ENCODE data around the gene TNRC6C.
"Not testable (repeated sequence)": the region's sequence is repeated elsewhere in the genome, so short reads cannot be mapped to it uniquely, and the experiment has no call there.

TNRC6C gene

DNA sequence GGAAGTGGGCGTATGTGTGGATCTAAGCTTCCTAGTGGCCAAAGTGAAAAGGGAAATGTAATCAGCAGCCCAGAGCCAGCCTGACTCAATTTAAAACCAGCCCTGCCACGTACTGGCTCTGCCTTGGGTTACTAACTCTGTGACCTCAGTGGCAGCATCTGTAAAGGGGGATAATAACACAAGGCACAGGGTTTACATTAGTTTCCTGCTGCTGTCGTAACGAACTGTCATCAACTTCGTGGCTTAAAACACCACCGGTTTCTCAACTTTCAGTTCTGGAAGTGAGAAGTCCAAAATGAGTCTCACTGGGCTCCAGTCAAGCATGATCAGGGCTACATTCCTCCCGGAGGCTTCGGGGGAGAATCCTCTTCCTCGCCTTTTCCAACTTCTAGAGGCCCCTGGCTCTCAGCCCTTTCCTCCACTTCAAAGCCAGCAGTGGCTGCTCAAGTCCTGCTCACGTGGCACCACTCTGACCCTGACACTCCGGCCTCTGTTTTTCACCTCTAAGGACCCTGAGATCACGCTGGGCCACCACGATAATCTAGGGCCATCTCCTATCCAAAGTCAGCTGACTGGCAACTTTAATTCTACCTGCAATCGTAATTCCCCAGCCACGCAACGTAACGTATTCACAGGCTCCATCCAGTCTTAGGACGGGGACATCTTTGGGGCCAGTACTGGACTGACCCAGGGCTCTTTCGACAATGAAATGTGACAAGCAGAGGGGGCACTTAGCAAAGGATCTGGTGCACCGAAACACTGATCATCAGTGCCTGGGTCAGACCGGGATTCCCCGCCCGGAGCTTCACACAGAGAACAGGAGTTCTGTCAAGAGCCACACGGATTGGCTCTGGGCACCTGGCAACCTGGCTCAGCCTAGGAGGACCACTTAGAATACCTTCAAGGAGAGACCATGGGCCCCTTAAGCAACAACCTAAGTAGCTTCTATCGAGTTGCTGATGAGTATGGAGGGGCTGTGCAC, 155.6 kb downstream of the TNRC6C start:
- DNase-seq (ENCODE audit: low spot score) = no peak

GRCh38 chr17:78114831-78115723, 156.6 kb downstream of the TNRC6C start:
- peak; percentile 97 for DNase-seq (ENCODE audit: low spot score)

DNA sequence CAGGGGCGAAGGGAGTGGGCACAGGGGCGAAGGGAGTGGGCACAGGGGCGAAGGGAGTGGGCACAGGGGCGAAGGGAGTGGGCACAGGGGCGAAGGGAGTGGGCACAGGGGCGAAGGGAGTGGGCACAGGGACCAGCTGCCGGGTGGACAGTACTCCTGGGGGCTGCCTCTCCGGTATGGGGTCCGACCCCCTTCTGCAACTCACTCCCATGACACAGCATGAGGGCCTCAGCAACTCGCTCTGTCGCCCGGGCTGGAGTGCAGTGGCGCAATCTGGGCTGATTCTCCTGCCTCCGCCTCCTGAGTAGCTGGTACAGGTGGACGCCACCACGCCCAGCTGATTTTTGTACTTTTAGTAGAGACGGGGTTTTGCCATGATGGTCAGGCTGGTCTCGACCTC, 157.3 kb downstream of the TNRC6C start:
- DNase-seq (ENCODE audit: low spot score) = not testable (repeated sequence)

- no peak for DNase-seq (ENCODE audit: low spot score)
These were observed 157.9 kb downstream of the TNRC6C start for GRCh38 chr17:78116411-78116810.

DNA sequence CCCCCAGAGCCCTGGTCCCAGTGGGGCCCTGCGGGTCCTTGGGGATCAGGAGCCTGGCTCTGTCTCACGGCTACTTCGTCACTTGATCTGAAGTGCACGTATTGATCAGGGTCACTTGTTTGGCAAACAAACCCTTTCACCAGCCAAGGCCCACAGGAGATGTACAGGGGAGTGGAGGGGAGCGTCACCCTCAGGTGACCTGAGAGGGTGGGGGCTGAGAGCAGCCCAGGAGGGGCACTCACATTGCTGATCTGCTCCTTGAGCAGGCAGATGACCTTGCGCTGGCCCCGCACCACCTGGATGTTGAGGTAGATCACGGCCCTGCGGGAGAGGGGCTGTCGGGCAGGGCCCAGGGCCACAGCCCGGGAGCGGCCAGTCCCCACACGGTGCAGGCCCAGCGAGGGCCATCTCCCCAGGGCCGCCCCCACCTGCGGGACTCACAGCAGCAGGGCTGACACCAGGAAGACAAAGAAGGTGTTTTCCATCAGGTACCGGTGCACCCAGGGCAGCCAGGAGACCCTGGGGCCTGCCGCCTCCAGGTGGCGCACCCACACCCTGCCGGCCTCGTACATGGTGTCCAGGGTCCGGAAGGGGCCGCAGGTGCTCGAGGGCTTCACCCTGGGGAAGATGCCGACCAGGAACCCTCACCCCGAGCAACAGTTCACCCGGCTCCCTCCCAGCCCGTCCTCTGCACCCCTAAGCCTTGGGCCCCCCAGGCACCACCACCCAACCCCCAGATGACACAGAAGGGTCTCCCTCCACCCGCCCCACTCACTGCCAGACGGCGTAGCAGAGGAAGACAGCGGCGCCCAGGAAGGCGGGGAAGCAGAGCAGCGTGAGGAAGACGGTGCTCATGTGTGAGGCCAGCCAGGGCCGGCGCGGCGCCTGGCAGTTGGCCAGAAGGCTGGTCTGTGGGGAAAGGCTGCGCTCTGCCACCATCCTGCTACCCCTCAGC, 158.8 kb downstream of the TNRC6C start:
- peak; percentile 68 for DNase-seq (ENCODE audit: low spot score)

DNA sequence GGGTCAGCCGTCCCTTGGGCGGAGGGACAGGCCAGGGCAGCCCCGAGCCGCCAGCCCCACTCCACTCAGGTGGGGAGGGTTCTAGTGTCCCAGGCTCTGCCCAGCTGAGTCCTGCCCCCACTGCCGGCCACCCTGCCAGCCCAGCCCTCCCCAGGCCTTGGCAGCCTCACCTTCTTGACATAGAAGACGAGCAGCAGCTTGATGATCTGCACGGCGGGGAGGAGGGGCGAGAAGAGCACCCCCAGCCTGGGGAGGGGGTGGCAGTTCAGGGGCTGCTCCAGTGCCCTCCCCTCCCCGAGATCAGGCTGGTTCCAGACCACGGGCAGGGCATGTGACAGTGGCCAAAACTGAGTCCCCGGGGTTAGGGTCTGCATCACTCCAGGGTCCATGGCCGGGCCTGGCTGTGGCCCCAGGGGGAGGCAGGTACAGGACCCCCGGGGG, 160.3 kb downstream of the TNRC6C start:
- no peak for DNase-seq (ENCODE audit: low spot score)

DNA sequence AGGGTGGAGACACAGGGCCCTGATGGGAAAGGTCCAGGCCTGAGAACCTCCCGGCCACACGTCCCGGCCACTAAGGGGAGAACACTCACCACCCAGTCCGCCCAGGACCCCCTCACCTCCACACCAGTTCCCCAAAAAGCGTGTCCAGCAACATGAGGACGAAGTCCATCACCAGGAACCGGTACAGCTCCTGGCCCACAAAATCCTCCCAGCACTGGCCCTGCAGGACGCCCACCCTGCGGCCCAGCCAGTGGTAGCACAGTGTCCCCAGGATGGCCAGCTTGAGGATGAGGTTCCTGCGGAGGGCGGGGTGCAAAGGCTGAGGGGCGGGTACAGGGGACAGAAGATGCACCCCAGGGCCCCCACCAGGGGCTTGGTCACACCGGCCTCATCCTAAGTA, 162.0 kb downstream of the TNRC6C start:
- no peak for DNase-seq (ENCODE audit: low spot score)

DNA sequence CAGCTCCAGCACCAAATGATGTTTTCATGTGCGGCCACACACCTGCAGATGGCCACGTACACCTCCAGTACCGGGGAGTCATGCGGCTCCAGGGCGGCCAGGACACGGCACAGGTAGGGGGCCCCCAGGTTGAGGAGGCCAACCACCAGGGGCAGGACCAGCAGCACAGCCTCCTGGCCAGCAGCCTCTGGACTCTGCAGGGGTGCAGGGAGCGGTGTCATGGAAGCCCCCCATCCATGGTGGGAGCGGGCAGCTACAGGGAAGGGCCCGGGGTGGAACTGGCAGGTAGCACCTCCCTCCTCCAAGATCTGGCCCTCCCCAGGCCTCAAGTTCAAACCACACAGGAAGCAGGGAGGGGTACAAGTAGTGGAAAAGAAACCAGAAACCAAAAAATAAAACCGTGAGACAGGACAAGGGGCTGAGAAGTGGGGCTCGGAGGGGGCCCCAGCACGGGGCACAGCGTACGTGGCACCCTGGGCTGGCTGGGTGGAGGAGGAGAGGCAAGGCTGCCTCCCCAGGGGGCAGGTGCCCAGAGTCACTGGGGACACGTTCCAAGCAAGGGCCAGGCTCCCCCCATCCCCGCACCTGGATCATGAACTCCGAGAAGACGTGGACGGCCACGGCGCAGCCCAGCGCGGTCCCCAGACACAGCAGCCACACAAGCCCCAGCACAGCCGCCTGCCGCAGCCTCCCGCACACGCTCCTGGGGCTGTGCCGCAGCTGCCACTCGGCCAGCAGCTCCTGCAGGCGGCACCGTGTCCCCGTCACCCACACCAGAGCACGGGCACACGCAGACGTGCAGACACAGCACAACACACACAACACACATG, 162.7 kb downstream of the TNRC6C start:
- no peak for DNase-seq (ENCODE audit: low spot score)

- no peak for DNase-seq (ENCODE audit: low spot score)
These were observed 163.3 kb downstream of the TNRC6C start for GRCh38 chr17:78121801-78122215.

GRCh38 chr17:78122216-78122930, 163.9 kb downstream of the TNRC6C start:
- DNase-seq (ENCODE audit: low spot score) = no peak

GRCh38 chr17:78122931-78123249, 164.4 kb downstream of the TNRC6C start:
- DNase-seq (ENCODE audit: low spot score) = no peak

DNA sequence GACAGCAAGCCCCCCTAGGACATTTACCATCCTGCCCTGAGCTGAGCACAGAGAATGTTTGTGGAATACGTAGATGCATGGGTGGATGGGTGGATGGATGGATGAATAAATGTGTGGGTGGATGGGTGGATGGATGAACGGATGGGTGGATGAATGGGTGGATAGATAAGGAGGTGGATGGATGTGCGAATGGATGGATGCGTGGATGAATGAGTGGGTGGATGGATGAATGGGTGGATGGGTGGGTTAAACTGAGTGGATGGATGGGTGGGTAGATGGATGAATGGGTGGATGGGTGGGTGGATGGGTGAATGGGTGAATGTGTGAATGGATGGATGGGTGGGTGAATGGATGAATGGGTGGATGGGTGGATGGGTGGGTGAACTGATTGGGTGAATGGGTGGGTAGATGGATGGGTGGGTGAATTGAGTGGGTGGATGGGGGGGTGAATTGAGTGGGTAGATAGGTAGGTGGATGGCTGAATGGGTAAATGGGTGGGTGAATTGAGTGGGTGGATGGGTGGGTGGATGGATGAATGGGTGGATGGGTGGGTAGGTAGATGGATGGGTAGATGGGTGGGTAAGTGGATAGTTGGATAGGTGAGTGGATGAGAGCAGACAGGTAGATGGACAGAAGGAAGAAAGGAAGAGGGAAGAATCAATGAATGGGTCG, 164.9 kb downstream of the TNRC6C start:
- no peak for DNase-seq (ENCODE audit: low spot score)

- no peak for DNase-seq (ENCODE audit: low spot score)
These were observed 165.8 kb downstream of the TNRC6C start for GRCh38 chr17:78124081-78124835.

DNA sequence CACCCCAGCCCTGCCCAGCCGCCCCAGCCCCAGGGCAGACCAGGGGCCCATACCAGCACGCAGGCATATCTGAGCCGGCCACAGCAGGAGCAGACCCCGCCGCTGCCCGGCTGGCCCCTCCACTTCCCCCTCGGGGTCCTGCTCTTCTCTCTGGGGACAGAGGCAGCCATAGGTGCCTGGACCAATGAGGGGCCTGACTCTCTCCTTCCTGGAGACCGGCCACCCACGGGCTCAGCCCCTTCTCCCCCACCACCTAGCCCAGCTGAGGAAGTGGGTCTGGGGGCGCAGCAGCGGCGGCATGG, 166.3 kb downstream of the TNRC6C start:
- no peak for DNase-seq (ENCODE audit: low spot score)

GRCh38 chr17:78125138-78125913, 166.8 kb downstream of the TNRC6C start:
- no peak for DNase-seq (ENCODE audit: low spot score)

- no peak for DNase-seq (ENCODE audit: low spot score)
These were observed 167.7 kb downstream of the TNRC6C start for GRCh38 chr17:78125976-78126894.

- no peak for DNase-seq (ENCODE audit: low spot score)
These were observed 168.4 kb downstream of the TNRC6C start for GRCh38 chr17:78126895-78127238.
